Non-pigmented ciliary epithelial cell (primary cell): ENCODE measurements around the gene NPY4R2.
"Not testable (repeated sequence)": the region's sequence is repeated elsewhere in the genome, so short reads cannot be mapped to it uniquely, and the experiment has no call there.

Experiments used
- DNase-seq: peaks from one replicate; pipeline ENCODE4 v3.0.0-alpha.2; 2010; ENCODE audit warnings: low read depth

The NPY4R2 gene

GRCh38 chr10:47918475-47918874 is at the start of gene NPY4R2:
NPY4R2 (plus strand) TSS chr10:47918662; CDS start chr10:47921988, 3,326 bp downstream.
- not testable (repeated sequence) for DNase-seq

GRCh38 chr10:47870887-47871286 is 47.6 kb upstream of the NPY4R2 start:
- DNase-seq = not testable (repeated sequence)

- DNase-seq = not testable (repeated sequence)
These were observed 46.8 kb upstream of the NPY4R2 start for GRCh38 chr10:47871485-47872180.

GRCh38 chr10:47872236-47872635 is 46.2 kb upstream of the NPY4R2 start:
- DNase-seq = not testable (repeated sequence)

- not testable (repeated sequence) for DNase-seq
These were observed 34.2 kb upstream of the NPY4R2 start for GRCh38 chr10:47884239-47884638.

GRCh38 chr10:47884934-47885333 is 33.5 kb upstream of the NPY4R2 start:
- DNase-seq = not testable (repeated sequence)

GRCh38 chr10:47886356-47886755 is 32.1 kb upstream of the NPY4R2 start:
- DNase-seq = not testable (repeated sequence)

GRCh38 chr10:47886827-47887226 is 31.6 kb upstream of the NPY4R2 start:
- DNase-seq = not testable (repeated sequence)

- DNase-seq = not testable (repeated sequence)
These were observed 27.7 kb upstream of the NPY4R2 start for GRCh38 chr10:47890737-47891136.

DNA sequence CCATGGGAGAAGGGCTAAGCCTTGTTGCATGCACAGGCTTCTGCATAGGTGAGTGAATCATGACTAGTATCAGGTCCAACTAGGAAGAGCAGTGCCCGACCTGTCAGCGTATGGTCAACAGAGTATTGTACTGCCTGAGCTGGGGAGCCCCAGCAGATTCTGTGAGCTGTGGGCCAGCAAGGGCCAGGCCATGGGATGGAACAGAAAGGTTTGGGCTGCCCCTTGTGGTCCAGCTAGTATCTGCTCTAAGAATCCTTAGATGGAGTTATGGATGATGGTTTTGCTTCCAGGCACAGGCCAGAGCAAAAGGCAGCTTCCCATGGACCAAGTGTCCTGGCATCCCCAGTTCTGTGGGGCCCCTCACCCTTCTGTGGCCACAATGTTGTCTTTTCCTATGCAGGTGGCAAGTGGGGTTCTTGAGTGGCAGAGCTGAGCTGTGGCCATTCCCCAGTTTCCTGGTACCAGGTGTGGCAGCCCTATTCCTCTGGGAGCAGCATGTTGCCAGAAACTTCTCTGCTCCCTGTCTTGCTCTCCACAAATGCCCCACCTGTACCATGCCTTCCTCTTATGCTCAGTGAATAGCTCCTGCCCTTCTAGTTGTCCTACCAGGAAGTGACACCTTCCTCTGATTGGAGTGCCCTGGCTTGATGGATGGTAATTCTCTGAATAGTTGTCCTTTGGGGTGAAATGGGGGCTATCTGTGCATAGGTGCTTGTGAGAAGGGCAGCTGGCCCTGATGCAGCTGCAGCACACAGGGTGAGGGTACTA is 25.8 kb upstream of the NPY4R2 start:
- not testable (repeated sequence) for DNase-seq

DNA sequence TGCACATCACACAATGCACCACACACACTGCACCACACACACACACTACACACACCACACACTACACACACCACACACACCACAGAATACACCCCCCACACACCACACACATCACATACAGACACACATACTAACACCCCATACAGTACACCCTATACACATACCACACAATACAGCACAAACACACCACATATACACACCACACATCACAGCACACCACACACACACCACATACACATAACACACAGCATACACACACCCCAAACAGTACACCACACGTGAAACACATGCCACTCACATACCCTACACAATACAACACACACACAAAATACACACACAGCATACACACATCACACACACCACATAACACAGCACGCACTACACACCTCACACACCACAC is 23.9 kb upstream of the NPY4R2 start:
- DNase-seq = not testable (repeated sequence)

DNA sequence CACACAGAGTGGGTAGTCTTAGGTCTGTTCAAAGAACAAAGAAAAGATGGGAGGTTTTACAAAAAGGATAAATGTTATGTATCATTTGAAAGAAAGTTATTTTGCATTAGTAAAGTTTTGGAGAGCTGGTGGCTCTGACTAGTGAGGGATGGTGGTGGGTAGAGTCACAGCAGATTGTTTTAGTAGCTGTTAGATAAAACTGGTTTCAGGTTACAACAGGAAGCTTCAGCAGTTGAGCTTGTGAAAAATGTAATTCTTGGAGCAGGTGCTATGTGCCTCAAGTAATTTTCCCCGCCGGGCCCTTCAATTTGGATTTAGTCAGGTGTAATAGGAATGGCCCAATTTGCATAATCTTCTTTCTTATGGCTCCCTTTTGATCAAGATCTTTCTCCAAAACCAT is 20.6 kb upstream of the NPY4R2 start:
- DNase-seq = not testable (repeated sequence)

GRCh38 chr10:47909333-47909732 is 9.1 kb upstream of the NPY4R2 start:
- DNase-seq = not testable (repeated sequence)

DNA sequence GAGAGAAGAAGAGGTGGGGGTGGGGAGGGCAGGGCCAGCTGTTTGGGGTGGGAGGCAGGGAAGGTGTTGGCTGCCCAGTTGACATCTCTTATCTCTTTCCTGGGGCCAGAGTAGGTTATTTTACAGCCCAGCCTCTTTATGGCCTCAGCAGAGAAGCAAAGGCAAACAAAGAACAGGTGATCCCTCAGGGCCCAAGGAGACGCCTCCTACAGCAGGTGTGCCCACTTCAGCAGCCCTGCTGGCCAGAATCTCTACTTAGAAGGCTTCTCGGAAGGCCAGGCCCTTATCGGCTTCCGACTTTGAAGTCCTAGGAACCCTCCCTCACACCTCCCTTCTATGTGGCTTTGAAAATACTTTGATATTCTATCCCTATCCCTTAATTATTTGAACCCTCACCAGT is 8.0 kb upstream of the NPY4R2 start:
- DNase-seq = not testable (repeated sequence)

DNA sequence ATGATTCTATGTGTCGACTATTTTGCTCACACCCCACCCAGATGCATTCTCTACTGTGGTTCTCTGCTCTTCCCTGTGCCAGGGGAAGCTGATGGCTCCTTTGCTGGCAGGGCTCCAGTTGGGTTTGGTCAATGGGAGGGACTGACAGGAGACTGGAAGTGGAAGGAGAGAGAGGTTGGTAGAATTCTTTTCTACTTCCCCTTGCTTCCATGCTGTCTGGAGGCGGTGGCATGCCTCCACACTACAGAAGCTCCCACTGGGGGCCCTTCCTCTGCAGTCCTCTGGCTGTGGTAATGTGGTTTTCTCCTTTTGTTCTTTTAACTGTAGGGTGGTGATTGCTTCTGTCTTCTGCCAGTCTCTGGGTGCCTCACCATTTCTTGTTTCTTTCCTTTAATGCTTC is 4.4 kb upstream of the NPY4R2 start:
- DNase-seq = not testable (repeated sequence)

- not testable (repeated sequence) for DNase-seq
These were observed 2.5 kb upstream of the NPY4R2 start for GRCh38 chr10:47915849-47916548.

DNA sequence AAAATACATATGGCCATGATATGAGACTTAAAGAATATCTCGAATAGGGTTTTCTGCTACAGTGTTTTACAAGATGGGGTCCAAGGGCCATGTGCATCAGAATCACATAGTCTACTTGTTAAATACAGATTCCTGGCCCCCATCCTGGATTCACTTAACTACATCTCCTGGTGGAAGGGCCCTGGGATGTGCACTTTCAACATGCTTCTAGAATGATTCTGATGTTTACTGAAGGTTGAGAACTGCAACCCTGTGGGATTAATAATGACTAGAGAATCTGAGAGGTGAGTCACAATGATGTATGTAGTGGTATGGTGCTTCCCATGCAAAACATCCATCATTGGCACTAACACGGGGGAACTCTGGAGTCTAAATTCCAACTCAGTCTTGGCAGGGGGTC is 2.1 kb downstream of the NPY4R2 start:
- DNase-seq = not testable (repeated sequence)

- DNase-seq = not testable (repeated sequence)
These were observed 4.0 kb downstream of the NPY4R2 start for GRCh38 chr10:47922503-47922902.

- not testable (repeated sequence) for DNase-seq
These were observed 6.2 kb downstream of the NPY4R2 start for GRCh38 chr10:47924628-47925027.

DNA sequence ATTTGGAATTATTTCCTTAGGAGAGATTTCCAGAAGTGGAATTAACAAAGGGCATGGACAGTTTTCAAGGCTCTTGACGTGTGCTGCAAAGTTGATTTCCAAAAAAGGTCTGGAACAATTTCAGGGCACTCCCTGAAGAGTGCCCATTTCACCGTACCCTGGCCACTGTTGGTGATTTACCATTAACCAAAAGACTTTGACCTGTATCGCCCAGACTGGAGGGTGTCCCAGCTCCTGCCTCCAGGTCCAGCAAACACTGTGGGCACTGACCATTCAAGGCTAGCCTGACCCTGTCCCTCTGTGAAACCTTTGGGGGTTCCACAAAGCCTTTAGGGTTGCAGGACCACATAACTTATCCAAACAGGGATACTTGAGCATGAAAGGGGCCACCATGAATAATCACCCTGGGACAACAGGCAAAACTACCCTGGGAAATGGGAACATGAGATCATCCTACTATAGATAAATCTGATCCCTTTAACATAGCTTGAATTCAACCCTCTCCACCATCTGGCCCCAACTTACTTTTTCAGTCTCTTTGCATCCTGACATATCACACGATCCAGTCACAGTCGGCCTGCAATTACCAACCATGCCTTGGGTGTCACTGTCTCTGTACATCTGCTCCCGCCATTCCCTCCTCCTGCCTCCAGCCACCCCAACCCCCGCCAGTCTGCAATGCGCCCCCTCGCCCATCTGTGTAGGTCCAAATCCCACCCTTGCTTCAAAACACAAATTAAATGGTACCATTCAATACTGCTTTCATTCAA is 8.9 kb downstream of the NPY4R2 start:
- DNase-seq = not testable (repeated sequence)

- not testable (repeated sequence) for DNase-seq
These were observed 9.8 kb downstream of the NPY4R2 start for GRCh38 chr10:47928225-47928624.

DNA sequence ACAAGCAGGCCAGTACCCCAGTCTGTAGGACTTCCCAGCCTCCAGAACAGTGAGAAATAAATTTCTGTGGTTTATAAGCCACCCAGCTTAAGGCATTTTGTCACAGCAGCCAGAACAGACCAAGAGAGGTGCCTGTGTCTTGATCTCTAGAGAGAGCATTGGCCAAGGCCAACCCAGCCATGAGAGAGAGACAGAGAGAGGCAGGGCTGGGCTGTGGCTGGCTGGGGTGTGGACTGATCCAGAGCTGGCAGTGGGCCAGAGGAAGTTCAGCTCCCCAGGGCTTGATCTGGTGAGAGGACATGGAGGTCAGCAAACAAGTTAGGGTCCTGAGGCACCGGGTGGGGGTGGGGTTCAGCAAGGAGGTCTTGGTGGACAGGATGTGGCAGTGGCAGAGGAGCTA is 14.4 kb downstream of the NPY4R2 start:
- not testable (repeated sequence) for DNase-seq
